GM13977 (cell line): ENCODE results near the gene RASGEF1B.

ENCODE experiments used
- DNase-seq: peaks from one replicate; pipeline ENCODE4 v3.0.0; 2012; ENCODE audit warnings: low spot score
- CTCF ChIP-seq: IDR thresholded peaks from 2 replicates; pipeline ENCODE4 v1.5.1; 2012; ENCODE audit warnings: mild to moderate bottlenecking, control low read depth; ENCODE audit not compliant: insufficient read depth; ENCODE audit errors: extremely low read depth, missing control alignments
- in situ Hi-C: fragments of 300-500 bp; cut with MboI; formaldehyde crosslinking; loops from one replicate; pipeline ENCODE4 v1.12.0; 2022; ENCODE audit warnings: low sequenced_read_pairs, low pct_unique_long_range_greater_than_20kb, mixed read lengths, inconsistent platforms; ENCODE audit not compliant: unreplicated experiment

RASGEF1B gene

GRCh38 chr4:81447566-81448229 lies 24.0 kb downstream of the RASGEF1B start:
- in situ Hi-C loops = no loop called here
- no peak for DNase-seq

GRCh38 chr4:81446634-81447033 lies 25.1 kb downstream of the RASGEF1B start:
- no peak for DNase-seq
- in situ Hi-C loops = no loop called here
- no peak for TF ChIP-seq CTCF

More at GRCh38 chr4:81447566-81448229, 24.0 kb downstream of the RASGEF1B start:
- TF ChIP-seq CTCF = no peak

GRCh38 chr4:81445196-81445595 lies 26.5 kb downstream of the RASGEF1B start:
- no peak for TF ChIP-seq CTCF
- in situ Hi-C loops = no loop called here
- DNase-seq = no peak

- in situ Hi-C loops = no loop called here
- no peak for DNase-seq
- no peak for TF ChIP-seq CTCF
These were observed 29.1 kb downstream of the RASGEF1B start for GRCh38 chr4:81442484-81443085.

GRCh38 chr4:81440949-81441348 lies 30.8 kb downstream of the RASGEF1B start:
- in situ Hi-C loops = no loop called here
- no peak for TF ChIP-seq CTCF
- no peak for DNase-seq

GRCh38 chr4:81436941-81437574 lies 34.6 kb downstream of the RASGEF1B start:
- no peak for DNase-seq
- TF ChIP-seq CTCF = no peak
- in situ Hi-C loops = no loop called here
